ENCODE data around the gene CDK5R1.

DNA sequence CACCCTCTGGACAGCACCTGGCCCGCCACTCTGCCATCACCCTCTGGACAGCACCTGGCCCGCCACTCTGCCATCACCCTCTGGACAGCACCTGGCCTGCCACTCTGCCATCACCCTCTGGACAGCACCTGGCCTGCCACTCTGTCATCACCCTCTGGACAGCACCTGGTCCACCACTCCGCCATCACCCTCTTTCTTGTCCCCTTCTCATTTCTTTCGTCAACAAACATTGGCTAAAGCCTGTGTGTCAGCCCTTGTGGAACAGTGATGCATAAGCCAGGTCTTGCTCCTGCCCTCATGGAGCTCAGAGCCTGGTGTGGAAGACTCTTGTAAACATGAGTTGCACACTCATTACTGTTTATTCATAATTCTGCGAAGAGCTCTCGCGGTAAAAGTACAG is 31.2 kb downstream of the CDK5R1 start:
- TF ChIP-seq, protein P1, sequence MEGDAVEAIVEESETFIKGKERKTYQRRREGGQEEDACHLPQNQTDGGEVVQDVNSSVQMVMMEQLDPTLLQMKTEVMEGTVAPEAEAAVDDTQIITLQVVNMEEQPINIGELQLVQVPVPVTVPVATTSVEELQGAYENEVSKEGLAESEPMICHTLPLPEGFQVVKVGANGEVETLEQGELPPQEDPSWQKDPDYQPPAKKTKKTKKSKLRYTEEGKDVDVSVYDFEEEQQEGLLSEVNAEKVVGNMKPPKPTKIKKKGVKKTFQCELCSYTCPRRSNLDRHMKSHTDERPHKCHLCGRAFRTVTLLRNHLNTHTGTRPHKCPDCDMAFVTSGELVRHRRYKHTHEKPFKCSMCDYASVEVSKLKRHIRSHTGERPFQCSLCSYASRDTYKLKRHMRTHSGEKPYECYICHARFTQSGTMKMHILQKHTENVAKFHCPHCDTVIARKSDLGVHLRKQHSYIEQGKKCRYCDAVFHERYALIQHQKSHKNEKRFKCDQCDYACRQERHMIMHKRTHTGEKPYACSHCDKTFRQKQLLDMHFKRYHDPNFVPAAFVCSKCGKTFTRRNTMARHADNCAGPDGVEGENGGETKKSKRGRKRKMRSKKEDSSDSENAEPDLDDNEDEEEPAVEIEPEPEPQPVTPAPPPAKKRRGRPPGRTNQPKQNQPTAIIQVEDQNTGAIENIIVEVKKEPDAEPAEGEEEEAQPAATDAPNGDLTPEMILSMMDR (IDR thresholded peaks at IDR 0.05; ENCODE audit: low read depth, low read length) = no peak
- TF ChIP-seq, protein P2, sequence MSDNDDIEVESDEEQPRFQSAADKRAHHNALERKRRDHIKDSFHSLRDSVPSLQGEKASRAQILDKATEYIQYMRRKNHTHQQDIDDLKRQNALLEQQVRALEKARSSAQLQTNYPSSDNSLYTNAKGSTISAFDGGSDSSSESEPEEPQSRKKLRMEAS (IDR thresholded peaks at IDR 0.05; ENCODE audit: low read depth, low read length) = no peak
- no peak for TF ChIP-seq POLR2A (IDR thresholded peaks at IDR 0.05; ENCODE audit: extremely low read depth, insufficient read length)
